ENCODE data around the gene ALDH1L1.
A peak's percentile ranks its signal among the peaks of the same experiment; 100 is the strongest.

ALDH1L1 gene

GRCh38 chr3:126153695-126154360, 26.6 kb downstream of the ALDH1L1 start:
- no peak for DNase-seq

DNA sequence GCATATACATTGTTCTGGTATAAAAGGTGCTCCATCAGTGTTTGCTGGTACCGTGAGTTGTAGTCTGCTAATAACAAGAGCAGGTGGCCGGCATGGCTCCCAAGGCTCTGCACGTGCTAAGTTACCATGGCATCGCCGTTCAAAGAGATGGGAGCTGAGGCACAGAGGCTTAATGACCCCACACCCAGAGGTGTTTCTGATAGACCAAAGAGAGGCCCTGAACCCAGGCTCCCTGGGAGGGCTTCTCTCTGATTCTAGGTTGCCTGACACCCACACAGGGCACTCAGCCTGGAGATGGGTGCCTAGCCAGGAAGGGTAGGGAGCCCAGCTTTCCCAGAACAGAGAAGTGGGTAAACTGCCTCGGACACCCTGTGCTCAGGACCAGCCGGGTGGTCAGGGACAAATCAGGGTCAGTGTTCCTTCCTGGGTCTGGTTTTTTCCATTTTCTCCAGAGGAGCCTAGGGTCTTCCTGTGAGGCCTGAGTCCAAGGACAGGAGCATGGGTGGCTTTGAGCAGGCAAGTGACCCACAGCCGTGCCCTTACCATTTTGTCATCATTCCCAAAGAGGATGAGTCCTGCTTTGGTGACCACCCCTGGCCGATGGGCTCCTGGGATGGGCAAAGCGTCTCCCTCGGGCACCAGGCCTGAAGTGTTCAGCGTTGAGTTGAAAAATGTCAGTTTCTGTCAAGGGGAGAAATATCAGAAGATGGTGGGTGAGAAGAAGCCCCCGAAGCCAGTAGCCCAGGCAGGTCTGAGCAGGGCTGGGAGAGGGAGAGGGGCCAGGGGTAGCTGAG, 27.3 kb downstream of the ALDH1L1 start:
- no peak for DNase-seq

GRCh38 chr3:126152458-126152857, 27.9 kb downstream of the ALDH1L1 start:
- DNase-seq = no peak

GRCh38 chr3:126151562-126152302, 28.7 kb downstream of the ALDH1L1 start:
- DNase-seq = no peak

DNA sequence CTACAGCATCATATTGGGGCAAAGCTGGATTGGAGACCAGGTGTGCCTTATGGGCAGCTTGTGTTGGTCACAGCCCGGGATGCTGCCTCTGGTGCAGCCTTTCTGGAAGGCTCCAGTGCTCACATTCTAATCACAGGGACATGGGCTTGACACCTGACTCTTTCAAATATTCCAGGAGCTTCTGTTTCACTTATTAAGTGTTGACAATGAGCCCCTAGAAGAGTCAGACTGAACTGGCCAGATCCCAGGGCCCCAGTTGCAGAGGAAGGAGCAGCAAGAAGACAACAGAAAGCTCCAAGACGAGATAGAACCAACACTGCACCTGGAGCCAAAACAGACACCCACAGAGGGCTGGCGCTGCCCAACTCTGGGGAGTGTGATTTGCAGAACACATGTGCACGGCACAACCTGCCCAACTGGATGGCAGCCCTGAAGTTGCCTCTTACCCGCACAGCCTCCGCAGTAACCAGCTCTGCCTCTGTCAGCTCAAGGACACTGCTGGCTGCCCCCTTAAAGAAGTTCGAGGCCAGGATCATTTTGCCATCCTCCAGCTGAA, 30.3 kb downstream of the ALDH1L1 start:
- no peak for DNase-seq

GRCh38 chr3:126149256-126149902, 31.0 kb downstream of the ALDH1L1 start:
- no peak for DNase-seq

DNA sequence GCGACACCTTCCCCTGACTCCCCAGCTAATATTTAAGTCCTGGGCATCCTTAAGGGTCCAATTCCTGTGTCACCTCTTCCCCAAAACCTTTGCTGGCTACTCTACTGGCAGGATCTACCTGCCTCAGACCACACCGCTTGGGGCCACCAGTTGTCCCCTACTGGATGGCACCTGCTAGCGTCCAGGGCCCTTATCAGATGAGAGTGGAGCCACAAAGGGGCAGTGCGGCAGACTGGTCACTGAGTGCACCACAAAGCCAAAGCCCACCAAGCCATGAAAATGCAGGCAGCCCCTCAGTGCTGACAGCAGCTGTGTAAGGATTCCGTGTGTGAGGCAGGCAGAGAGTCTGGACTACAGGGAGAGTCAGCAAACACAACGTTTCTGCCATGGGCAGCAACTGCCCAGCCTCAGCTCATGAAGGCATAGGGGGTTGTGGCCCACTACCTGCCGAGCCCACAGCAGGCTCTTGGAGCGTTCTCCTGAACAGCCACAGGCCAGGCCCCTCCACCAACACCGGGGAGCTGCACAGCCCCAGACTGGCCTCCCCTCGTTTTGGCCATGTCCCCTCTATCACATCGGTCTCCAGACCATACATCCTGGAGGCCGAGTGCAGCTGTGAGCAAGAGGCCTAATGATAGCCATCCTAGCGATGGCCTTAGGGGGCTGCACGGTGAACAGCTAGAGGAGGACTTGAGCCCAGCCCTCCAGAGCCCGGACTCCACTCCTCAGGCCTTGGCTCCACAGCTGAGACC, 32.3 kb downstream of the ALDH1L1 start:
- no peak for DNase-seq

GRCh38 chr3:126147147-126147931, 33.0 kb downstream of the ALDH1L1 start:
- DNase-seq = no peak

- no peak for DNase-seq
These were observed 33.8 kb downstream of the ALDH1L1 start for GRCh38 chr3:126146525-126147146.

DNA sequence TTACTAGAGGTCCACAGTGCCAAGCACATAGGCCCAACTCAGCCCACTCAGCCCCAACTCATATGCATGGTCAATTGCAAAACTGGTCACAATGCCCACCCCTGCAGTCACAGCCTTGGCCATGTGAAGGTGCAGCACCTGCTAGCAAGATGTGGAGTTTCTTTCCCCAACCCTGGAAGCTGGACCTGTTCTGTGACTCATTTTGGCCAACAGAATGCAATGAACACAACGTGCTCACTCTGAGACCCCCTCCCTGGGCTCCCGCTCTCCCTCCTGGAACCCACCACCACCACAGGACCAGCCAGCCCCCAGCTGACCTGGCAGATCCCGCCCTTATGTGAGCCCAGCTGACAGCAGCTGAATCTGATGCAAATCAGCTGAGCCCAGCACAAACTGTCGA, 34.4 kb downstream of the ALDH1L1 start:
- DNase-seq = no peak

DNA sequence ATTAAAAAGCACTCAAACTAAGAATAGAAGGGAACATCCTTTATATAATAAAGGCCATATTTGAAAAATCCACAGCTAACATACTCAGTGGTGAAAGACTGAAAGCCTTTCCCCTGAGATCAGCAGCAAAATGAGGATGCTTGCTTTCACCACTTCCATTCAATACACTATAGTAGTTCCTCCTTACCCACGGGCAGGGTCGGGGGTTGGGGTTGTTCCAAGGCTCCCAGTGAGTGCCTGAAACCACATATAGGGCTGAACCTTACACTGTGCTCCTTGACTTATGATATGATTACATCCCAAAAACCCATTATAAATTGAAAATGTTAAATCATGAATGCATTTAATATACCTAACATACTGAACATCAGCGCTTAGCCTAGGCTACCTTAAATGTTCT, 37.7 kb downstream of the ALDH1L1 start:
- DNase-seq = no peak

DNA sequence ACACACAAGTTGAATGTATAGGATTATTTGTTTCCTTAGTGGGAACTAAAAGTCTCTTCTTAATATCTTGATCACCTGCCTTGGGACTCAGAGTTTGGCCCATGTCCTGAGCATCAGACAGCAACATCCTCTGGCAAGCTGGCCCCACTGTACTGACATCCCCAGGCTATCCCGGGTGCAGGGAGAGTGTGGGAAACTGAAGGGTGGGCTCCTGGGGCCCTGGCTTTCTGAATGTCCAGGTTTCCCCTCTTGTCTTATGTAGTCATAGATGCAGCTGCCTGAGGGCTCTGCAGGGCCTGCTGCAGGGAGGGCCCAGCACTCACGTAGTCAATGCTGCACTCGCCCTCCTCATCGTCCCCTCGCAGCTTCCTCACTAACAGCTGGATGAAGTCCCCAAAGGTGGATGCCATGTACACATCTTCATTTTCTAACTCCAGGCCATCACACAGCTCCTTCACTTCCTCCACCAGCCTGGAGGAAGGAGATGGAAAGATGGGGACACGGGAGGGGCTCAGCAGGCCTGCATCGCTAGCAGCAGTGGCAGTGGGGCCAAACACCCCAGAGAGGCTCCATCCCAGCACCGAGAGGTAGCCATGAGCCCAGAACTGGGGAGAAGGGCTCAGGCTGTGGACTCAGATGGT, 42.8 kb downstream of the ALDH1L1 start:
- no peak for DNase-seq

GRCh38 chr3:126136428-126137220, 43.8 kb downstream of the ALDH1L1 start:
- no peak for DNase-seq

GRCh38 chr3:126135406-126136076, 44.8 kb downstream of the ALDH1L1 start:
- no peak for DNase-seq

GRCh38 chr3:126135071-126135405, 45.3 kb downstream of the ALDH1L1 start:
- DNase-seq = no peak

DNA sequence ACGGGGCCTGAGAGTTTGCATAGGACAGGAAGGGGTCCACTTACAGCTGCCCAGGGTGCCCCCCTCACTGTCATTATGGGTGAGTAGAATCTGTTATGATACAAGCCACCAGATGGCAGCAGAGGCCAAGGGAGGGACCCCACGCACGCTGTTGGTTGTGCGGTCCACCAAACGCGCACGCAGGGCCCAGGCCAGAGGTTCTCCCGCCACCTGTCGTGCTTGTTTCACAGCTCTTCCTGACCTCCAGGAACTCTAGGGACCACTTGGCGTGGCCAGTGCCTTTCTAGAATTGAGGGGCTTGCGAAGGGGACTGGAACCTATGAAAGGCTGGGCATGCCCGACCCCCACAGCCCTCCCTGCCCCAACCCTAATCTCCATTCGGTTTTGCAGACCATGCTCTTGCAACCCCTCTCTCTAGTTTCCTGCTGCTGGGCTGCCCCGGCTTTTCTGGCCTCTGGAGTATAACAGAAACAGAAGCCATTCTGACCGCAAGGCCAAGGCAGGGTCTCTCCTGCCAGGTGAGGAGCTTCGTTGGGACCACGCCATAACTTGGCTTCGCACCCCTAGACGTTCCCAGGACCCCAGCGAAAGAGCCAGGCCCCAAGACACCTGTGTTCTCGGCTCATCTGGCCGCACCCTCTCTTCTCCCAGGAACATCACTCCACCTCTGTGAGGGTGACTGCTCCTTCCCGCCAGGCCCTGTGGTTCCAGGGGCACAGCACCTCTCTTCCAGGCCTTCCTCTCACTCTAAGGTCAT, 46.0 kb downstream of the ALDH1L1 start:
- DNase-seq = peak in 1 of 2 experiments; percentile 74

- DNase-seq = no peak
These were observed 46.8 kb downstream of the ALDH1L1 start for GRCh38 chr3:126133606-126134005.
